HG03342 (cell line): ENCODE results near the gene ISM1.

ENCODE experiments used
- ATAC-seq: cut with Tn5 transposase; IDR thresholded peaks from one replicate; pipeline ENCODE4 v1.9.1; 2021; ENCODE audit warnings: mild to moderate bottlenecking, moderate library complexity; ENCODE audit not compliant: unreplicated experiment

Gene ISM1

DNA sequence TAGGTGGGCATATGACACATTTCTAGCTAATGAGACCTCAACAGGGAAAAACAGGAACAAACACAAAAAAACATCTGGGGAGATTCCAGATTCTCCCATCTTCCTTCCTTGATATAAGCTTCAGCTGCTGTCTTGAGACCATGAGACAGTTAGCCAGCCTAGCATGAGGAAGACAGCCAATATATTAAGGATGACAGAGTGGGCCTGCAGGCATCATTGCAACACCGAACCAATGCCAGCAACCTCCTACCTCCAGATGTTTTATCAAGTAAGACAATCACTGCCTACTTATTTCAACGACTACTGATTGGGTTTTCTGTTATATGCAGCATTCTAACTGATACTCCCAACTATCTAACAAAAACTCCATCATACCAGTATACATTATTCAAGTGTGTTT, 119.0 kb downstream of the ISM1 start:
- no peak for ATAC-seq

DNA sequence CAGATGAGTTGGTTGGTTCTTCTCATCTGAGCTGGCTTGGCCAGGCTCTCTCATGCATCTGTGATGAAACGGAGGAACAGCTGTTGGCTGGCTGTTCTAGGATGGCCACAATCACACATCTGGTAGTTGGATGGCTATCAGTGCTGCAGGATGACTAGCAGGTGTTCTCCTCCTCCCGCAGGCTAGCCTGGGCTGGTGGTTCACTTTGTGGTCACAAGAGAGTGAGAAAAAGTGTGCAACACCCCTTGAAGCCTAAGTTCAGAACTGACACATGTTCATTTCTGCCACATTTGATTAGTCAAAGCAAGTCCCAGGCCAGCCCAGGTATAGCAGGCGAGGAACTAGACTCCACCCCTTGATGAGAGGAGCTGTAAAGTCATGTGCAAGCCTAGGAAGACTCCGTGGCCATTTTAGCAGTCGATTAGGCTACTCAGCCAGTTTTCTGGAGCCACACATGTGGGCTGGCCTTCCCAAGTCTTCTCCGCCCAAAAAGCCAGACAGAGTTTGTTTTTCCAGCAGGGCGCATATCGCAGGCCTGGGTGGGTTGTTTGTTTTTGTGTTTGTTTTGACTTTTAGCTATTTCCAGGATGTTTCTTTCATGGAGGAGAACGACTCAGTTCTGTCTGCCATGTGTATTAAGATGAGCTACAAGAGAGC, 120.8 kb downstream of the ISM1 start:
- peak; percentile 50 for ATAC-seq

DNA sequence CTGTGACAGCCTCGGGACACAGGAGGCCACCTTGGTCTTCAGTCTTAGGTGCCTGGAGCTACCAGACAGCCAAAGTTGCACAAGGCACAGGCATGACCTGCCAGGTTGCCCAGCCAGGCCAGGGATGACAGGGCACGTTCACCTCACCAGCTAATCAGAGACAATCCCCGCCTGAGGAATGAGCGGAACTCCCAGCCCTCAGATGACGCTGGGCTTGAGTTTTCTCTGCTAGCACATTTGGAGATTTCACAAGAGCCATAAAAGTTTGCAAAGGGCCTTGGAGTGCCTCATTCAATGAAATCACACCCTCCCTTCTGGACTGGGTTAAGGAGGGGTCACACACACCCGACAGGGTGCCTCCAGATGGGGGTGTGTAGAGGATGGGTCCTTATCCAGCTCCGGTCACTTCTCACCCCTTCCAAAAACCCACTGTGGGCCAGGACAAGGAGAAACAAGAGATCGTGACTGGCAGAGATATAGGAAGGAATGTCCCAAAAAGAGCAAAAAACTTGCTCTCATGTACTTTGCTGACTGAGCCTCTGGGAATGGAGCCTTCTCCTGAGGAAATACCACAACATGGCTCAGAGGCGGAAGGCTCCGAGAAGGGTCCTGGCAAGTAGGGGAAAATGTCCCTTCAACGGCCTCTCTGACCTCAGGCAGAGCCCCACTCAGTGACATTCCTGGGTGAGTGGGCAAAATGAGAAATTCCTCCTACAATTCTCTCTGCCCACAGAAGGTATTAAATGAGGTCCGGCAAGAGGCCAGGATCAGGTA, 121.6 kb downstream of the ISM1 start:
- no peak for ATAC-seq

DNA sequence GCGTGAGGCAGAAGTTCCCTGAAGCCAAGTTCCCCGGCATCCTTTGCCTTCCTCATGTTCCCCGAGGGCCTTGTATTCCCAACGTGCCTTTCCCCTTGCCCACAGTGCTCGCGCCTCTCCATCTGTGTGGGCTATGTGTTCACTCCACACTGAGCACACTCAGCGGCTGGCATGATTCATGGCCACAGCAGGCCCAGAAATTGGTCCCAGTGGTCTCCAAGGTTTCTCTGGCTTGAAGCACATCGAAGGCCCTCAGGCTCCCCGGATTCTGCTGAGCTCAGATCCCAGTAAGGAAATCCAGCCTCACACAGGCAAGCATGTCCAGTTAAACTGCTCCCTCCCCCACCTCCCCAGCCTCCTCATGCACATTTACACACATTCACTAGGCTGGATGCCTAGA, 123.6 kb downstream of the ISM1 start:
- no peak for ATAC-seq

DNA sequence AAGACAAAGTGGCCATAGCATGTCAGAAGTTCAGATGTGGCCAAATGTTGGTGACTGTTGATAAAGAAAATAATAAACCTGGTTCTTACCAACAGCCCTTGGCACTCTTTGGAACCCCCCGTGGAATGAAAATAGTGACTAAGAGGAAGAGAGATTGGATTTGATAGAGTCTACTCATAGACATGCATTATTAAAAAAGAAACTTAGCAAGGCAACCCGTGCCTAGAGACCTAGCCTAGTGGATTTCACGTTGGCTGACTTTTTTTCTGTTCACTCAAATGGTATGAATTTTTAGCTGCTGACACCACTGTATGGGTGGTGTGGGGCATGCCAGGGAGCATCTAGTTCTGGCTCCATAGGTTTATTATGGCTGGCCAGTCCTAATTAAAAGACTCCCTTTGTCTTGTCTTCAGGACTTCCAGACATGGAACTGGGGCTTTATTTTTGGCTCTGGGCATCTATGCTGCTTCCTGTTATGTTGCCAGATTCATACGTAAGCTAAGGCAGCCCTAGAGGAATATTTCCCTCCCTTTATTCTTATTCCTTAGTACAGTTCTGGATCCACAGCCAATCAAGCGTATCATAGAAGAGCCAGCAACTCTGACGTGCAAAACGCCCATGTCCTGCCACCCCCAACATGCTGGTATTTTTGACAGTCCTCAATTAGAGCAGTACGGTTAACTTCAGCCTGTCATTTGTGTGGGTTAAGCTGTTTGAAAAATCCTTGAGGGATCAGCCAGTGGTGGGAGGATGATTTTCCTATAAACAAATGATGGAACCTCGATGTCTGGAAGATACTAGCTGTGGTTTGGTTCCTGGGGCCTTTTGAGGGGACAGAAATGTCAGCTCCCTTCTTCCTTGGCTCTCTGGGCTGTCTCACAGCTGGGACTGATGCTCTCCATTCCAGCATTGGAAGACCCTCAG, 127.5 kb downstream of the ISM1 start:
- ATAC-seq: no peak

DNA sequence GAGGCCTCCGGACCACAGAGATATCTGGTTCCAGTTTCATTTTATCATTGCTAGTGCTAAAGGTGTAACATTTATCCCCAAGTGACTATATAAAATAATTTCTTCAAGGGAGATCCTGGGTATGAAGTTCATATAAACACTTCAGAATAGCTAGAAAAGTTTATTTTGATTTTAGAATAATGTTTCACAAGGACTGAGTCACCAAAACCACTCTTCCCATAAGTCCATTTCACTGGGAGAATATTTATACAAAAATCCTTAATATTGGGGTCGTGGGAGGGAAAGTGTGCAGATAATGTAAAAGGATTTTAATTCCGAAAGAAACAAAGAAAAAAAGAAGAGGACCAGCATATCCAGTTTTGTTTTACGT, 128.1 kb downstream of the ISM1 start:
- no peak for ATAC-seq
